Lung (tissue), 13 donors: ENCODE data around the gene ATP8B4. TPM values are rescaled to one million over a fixed set of nuclear protein-coding genes. Genes with fewer than 3 reads are reported as not detected.

ENCODE experiments used
- ATAC-seq: fragments of 200-7000 bp; cut with Tn5 transposase; one replicate; pipeline ENCODE4 v1.9.1; 2020; ENCODE audit warnings: moderate number of reproducible peaks; ENCODE audit not compliant: insufficient read depth, low FRiP score
- DNase-seq, 3 donors: peaks; one replicate each; pipeline ENCODE4 v3.0.0-alpha.2; 2013 to 2017
- H3K27ac ChIP-seq, 2 donors: one replicate each; pipeline ENCODE4 v1.5.1; 2013; ENCODE audit warnings: mild to moderate bottlenecking in 2 of 2, moderate library complexity in 2 of 2, control low read depth in 1 of 2, inconsistent platforms in 1 of 2, low read depth in 1 of 2, low read length in 1 of 2
- H3K27me3 ChIP-seq, 3 donors: one replicate each; pipeline ENCODE4 v1.5.1; 2013; ENCODE audit warnings: low read length in 2 of 3; ENCODE audit not compliant: control insufficient read depth in 3 of 3, insufficient read depth in 3 of 3
- H3K36me3 ChIP-seq, 4 donors: one replicate each; pipeline ENCODE4 v1.5.1; 2013; ENCODE audit warnings: low read length in 4 of 4, mild to moderate bottlenecking in 1 of 4, moderate library complexity in 1 of 4; ENCODE audit not compliant: control insufficient read depth in 4 of 4, insufficient read depth in 4 of 4
- H3K4me1 ChIP-seq, 5 donors: one replicate each; pipeline ENCODE4 v1.5.1; 2013; ENCODE audit warnings: low read length in 5 of 5, mild to moderate bottlenecking in 2 of 5, moderate library complexity in 1 of 5; ENCODE audit not compliant: control insufficient read depth in 5 of 5, insufficient read depth in 5 of 5
- H3K4me3 ChIP-seq: one replicate; pipeline ENCODE4 v1.5.1; 2013; ENCODE audit warnings: mild to moderate bottlenecking, control low read depth, moderate library complexity
- H3K9ac ChIP-seq, 2 donors: one replicate each; pipeline ENCODE4 v1.5.1; 2013; ENCODE audit warnings: low read length in 2 of 2, control low read depth in 1 of 2; ENCODE audit not compliant: insufficient read depth in 1 of 2
- H3K9me3 ChIP-seq, 4 donors: one replicate each; pipeline ENCODE4 v1.5.1; 2013; ENCODE audit warnings: low read length in 3 of 4, mild to moderate bottlenecking in 1 of 4, moderate library complexity in 1 of 4; ENCODE audit not compliant: control insufficient read depth in 4 of 4, insufficient read depth in 3 of 4
- CTCF ChIP-seq: IDR thresholded peaks from 2 replicates; pipeline ENCODE4 v1.5.1; 2012; ENCODE audit warnings: mild to moderate bottlenecking; ENCODE audit errors: control extremely low read depth, extremely low read depth
- WGBS, 2 donors: extraction: QIAGEN DNeasy Blood & Tissue Kit; methylation state at CpG; one replicate each; pipeline ENCODE4 v1.1.7; 2013; 5-methylcytosine and 5-hydroxymethylcytosine counted together
- polyA plus RNA-seq, 2 donors: library from polyadenylated mRNA; stranded (reverse); fragments of 200-250 nt; gene quantifications; one replicate each; pipeline ENCODE4 v1.2.1, GENCODE V29; 2013
- small RNA-seq: library from RNA; depleted of rRNA; stranded (forward); fragments of <200 nt; gene quantifications from one replicate; pipeline ENCODE3, GENCODE V24; 2014; ENCODE audit warnings: low replicate concordance
- total RNA-seq, 2 donors: library from RNA; depleted of rRNA in 1 of 2; stranded (reverse); fragments of >200 nt in 1 of 2; gene quantifications; one replicate each; pipeline ENCODE4 v1.2.1, GENCODE V29; 2014 to 2021
- donor health status: control.
- donor health status: control.
- donor health status: Bipolar disorder and iron deficiency.
- donor health status: healthy.
- donor health status: DM: yes; HTN: yes; CAD: no.

The ATP8B4 gene
- total and polyA plus RNA-seq, 4 donors: 1.6 to 23.1 (median 3.3) TPM

DNA sequence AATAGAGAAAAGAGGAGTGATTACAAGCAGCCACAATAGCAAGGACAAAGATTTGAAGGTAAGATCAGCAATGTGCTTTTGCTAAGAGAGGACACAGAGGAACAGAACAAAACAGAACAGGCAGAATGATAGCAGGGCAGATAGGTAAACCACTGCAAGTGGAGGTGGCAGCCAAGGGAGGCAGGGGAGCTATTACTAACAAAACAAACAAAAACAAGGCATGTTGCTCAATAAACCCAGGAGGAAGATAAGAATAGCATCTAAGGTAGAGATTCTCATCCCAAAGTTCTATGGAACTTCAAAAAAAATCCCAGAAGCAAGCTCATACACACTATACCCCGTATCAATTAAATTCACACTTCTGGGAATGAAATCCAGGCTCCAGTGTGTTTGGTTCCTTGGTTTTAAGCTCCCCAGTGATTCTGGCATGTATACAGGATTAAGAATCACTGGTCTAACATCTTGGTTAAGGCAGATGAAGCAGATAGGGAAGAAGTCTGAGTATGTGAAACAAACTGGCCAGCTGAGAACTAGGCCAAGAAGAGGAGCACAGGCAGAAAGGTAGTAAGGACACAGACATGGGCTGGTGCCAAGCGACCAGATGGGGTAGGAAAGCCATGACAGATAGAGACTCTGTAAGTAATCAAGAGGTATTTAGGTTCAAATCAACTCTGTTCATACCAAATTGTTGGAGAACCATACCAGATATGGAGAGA, 309.0 kb downstream of the ATP8B4 start:
- Histone ChIP-seq H3K36me3 (no peaks in the 10 kb centered on the region), H3K27ac (no peak overlapping the region), H3K4me3 (no peak overlapping the region), H3K4me1 (peaks cover 0 to 5% (median 0%) of the 10 kb centered on the region in 5 donors), H3K9ac (no peak overlapping the region), H3K9me3 (peaks cover 0 to 7% (median 0%) of the 10 kb centered on the region in 4 donors), H3K27me3 (no peaks in the 10 kb centered on the region)
- TF ChIP-seq CTCF: no peak
- 82 to 89% methylated on average over 2 of the region's 2 CpGs for WGBS, 2 donors
- no peak for ATAC-seq
- DNase-seq: no peak

GRCh38 chr15:49808341-49808740, 310.7 kb downstream of the ATP8B4 start:
- Histone ChIP-seq H3K27me3 (no peaks in the 10 kb centered on the region), H3K9me3 (peaks cover 0 to 7% (median 3%) of the 10 kb centered on the region in 4 donors), H3K4me1 (peaks cover 0 to 5% (median 0%) of the 10 kb centered on the region in 5 donors), H3K27ac (no peak overlapping the region), H3K9ac (no peak overlapping the region), H3K4me3 (no peak overlapping the region), H3K36me3 (no peaks in the 10 kb centered on the region)
- no peak for TF ChIP-seq CTCF
- 75 to 94% methylated on average over 1 of the region's 1 CpG for WGBS, 2 donors
- DNase-seq (no peak), ATAC-seq (no peak)

Small RNA genes lying within 50 kb of the gene (small RNA-seq; reads per million reads assigned to genes)
- 0.12 reads per million for gene RNA5SP394

Other genes with a start within 250 kb of the ATP8B4 start
- gene SLC27A2, start 63.0 kb upstream of the ATP8B4 start, total RNA-seq: 1 to 10 TPM; 5.9 to 6.6 TPM
- 1 to 10 TPM; 3.5 to 4.5 TPM for gene SLC27A2, start 63.0 kb upstream of the ATP8B4 start, polyA plus RNA-seq
- gene HDC, start 146.5 kb upstream of the ATP8B4 start, total RNA-seq: 1 to 10 TPM in 1 of 2 donors, under 1 TPM in 1; 0.82 to 8.6 TPM
- 1 to 10 TPM in 1 of 2 donors, under 1 TPM in 1; 0.57 to 1.4 TPM for gene HDC, start 146.5 kb upstream of the ATP8B4 start, polyA plus RNA-seq
- 10 to 100 TPM; 14.3 to 42.8 TPM for gene GABPB1, start 236.0 kb upstream of the ATP8B4 start, total RNA-seq
- 10 to 100 TPM in 1 of 2 donors, 1 to 10 TPM in 1; 6.1 to 12.9 TPM for gene GABPB1, start 236.0 kb upstream of the ATP8B4 start, polyA plus RNA-seq